GM23338 (cell line): ENCODE results near the gene GNG12. TPM values are rescaled to one million over a fixed set of nuclear protein-coding genes. Genes with fewer than 3 reads are reported as not detected.

Experiments
- CREB1 ChIP-seq: fragments of 250-450 bp; sonication (Bioruptor Pico); IDR thresholded peaks from 2 replicates; pipeline ENCODE4 v1.5.0; 2020; ENCODE audit warnings: low read depth, mild to moderate bottlenecking, moderate library complexity
- EZH2 ChIP-seq: fragments of 200-600 bp; sonication (generic); IDR thresholded peaks from one replicate; pipeline ENCODE4 v1.8.0; 2017; ENCODE audit warnings: antibody characterized with exemption, mild to moderate bottlenecking, low read depth; ENCODE audit not compliant: unreplicated experiment
- EZH2phosphoT487 ChIP-seq: fragments of 200-600 bp; sonication (generic); IDR thresholded peaks from one replicate; pipeline ENCODE4 v1.8.1; 2018; ENCODE audit warnings: antibody characterized with exemption; ENCODE audit not compliant: unreplicated experiment
- JUNB ChIP-seq: IDR thresholded peaks from one replicate; pipeline ENCODE4 v1.6.1; 2016; ENCODE audit warnings: antibody characterized with exemption; ENCODE audit not compliant: unreplicated experiment
- NANOG ChIP-seq: IDR thresholded peaks from 2 replicates; pipeline ENCODE4 v1.6.1; 2016; ENCODE audit warnings: antibody characterized with exemption, borderline replicate concordance
- POLR2AphosphoS5 ChIP-seq: IDR thresholded peaks from 2 replicates; pipeline ENCODE4 v1.6.1; 2016; ENCODE audit warnings: antibody characterized with exemption, low read depth
- REST ChIP-seq: IDR thresholded peaks from one replicate; pipeline ENCODE4 v1.6.1; 2018; ENCODE audit warnings: antibody characterized with exemption; ENCODE audit not compliant: unreplicated experiment
- STAT1 ChIP-seq: IDR thresholded peaks from one replicate; pipeline ENCODE4 v1.6.1; 2016; ENCODE audit warnings: antibody characterized with exemption; ENCODE audit not compliant: unreplicated experiment
- ZNF114 ChIP-seq: fragments of 250-450 bp; sonication (Bioruptor Pico); IDR thresholded peaks from 2 replicates; pipeline ENCODE4 v1.5.0; 2020; ENCODE audit warnings: mild to moderate bottlenecking, moderate library complexity
- ZNF462 ChIP-seq: fragments of 250-450 bp; sonication (Bioruptor Pico); IDR thresholded peaks from 2 replicates; pipeline ENCODE4 v1.5.0; 2020; ENCODE audit warnings: mild to moderate bottlenecking, moderate library complexity
- polyA plus RNA-seq: library from polyadenylated mRNA; unstranded; fragments of >200 nt; fragmentation: Nextera tagmentation; extraction: Ambion mirVana; gene quantifications from 2 replicates; pipeline ENCODE4 v1.2.1, GENCODE V29; 2016
- total RNA-seq: library from RNA; depleted of rRNA; stranded (reverse); fragments of >200 nt; shearing (Covaris generic); gene quantifications from 2 replicates; pipeline ENCODE4 v1.2.3, GENCODE V29; 2014

Gene GNG12
- total and polyA plus RNA-seq, 2 experiments from 2014 or later, result 13.4 to 33.0 TPM

GRCh38 chr1:67755160-67755559 lies 78.1 kb downstream of the GNG12 start (continued):
- TF ChIP-seq ZNF462 (CRISPR knock-in tag) (no peak), STAT1 (no peak), EZH2 (no peak), ZNF114 (CRISPR knock-in tag) (no peak), REST (no peak), EZH2phosphoT487 (no peak), NANOG (no peak), POLR2AphosphoS5 (no peak), JUNB (no peak), CREB1 (CRISPR knock-in tag) (no peak)
